GM19324 (cell line): ENCODE measurements around the gene DSTN.

Source experiments
- ATAC-seq: cut with Tn5 transposase; IDR thresholded peaks from one replicate; pipeline ENCODE4 v1.9.1; 2021; ENCODE audit warnings: mild to moderate bottlenecking, moderate library complexity; ENCODE audit not compliant: unreplicated experiment, low FRiP score

The DSTN gene

GRCh38 chr20:17569616-17570346 lies at the start of gene DSTN:
DSTN (plus strand) TSS chr20:17570075; CDS start chr20:17570209, 134 bp downstream.
- ATAC-seq: peak; percentile 96

DNA sequence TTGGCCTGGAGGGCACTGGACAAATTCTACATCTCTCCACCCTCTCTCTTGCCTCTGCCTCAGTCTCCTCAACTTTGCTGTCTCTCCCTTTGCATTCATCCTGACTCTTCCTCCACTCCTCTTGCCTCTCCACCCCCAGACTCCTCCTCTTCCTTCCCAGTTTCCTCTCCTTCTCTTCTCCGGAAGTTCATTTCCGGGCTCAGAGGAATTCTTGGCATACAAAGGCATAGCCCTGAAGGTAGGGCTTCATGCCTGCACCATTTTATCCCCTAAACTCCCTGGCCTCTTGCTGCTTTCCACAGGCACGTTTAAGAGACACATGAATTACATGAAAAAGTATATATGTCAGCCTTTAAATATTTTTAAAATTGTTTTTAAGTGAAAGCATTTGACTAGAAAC lies 49.3 kb upstream of the DSTN start:
- ATAC-seq: no peak

DNA sequence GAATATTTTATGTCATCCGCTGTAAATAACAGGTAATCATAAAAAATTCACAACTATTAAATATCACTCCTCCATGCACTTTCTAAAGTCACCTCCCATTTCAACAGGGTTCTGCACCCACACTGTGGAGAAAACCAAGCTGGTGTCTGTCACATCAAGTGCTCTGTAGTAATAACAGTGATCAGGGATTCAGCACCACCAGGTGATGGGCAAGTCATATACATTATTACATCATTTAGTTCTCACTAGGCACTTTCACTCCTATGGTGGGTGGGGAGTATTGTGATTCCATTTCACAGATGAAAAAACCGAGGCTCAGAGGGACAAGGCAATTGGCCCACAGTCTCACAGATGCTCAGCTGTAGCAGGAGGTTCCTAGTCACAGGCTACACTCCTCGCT lies 47.3 kb upstream of the DSTN start:
- ATAC-seq: no peak

GRCh38 chr20:17523326-17523725 lies 46.5 kb upstream of the DSTN start:
- no peak for ATAC-seq

DNA sequence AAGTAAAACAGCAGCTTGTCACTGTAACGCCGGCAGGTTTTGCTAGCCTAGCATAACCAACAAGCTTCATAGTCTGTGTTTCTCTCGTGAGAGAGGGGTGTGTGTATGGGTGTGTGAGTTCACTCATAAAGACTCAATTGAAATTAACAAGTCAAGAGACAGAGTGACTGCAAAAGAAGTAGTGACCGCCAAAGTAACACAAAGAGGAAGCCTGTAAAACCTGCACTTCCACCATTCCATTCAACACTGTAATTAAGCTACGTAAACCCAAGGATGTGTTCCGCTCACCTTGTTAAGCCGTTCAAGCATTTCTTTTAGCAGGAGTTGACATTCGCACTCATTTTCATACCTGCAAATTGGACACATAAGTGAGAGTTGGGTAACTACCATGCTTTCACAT lies 45.3 kb upstream of the DSTN start:
- no peak for ATAC-seq

DNA sequence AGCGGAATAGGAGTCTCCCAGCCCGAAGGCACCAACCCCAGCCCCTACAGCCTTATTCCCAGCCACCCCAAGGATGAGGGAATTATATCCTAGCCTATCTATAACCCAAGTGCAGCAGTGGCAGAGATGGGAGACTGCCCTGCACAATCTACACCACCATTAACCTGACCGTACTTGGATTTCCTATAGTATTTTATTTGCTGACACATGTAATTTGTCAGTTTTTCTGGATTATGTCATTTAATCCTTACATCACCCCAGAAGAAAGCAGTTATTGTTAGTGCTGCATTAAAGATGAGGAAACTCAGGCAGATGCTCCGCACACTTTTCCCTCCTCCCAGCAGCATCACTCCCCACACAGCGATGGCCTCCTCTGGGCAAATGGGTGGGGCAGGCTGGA lies 44.7 kb upstream of the DSTN start:
- ATAC-seq: no peak

- no peak for ATAC-seq
Observed at GRCh38 chr20:17525650-17526049, 44.2 kb upstream of the DSTN start.

DNA sequence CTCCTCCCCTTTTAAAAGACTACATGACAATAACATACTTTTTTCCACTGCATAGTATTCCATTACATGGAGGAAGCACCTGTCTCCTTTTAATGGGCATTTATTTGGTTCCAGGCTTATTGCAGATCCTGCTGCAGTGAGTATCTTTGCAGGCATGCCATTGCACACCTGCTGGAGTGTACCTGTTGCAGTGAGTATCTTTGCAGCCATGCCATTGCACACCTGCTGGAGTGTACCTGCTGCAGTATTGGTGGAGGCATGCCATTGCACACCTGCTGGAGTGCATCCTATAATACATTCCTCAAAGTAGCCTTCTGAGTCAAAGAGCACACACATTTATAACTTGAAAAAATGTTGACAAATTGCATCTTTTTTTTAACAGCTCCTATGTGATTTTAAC lies 40.3 kb upstream of the DSTN start:
- no peak for ATAC-seq

- ATAC-seq: no peak
Observed at GRCh38 chr20:17530153-17530552, 39.7 kb upstream of the DSTN start.

DNA sequence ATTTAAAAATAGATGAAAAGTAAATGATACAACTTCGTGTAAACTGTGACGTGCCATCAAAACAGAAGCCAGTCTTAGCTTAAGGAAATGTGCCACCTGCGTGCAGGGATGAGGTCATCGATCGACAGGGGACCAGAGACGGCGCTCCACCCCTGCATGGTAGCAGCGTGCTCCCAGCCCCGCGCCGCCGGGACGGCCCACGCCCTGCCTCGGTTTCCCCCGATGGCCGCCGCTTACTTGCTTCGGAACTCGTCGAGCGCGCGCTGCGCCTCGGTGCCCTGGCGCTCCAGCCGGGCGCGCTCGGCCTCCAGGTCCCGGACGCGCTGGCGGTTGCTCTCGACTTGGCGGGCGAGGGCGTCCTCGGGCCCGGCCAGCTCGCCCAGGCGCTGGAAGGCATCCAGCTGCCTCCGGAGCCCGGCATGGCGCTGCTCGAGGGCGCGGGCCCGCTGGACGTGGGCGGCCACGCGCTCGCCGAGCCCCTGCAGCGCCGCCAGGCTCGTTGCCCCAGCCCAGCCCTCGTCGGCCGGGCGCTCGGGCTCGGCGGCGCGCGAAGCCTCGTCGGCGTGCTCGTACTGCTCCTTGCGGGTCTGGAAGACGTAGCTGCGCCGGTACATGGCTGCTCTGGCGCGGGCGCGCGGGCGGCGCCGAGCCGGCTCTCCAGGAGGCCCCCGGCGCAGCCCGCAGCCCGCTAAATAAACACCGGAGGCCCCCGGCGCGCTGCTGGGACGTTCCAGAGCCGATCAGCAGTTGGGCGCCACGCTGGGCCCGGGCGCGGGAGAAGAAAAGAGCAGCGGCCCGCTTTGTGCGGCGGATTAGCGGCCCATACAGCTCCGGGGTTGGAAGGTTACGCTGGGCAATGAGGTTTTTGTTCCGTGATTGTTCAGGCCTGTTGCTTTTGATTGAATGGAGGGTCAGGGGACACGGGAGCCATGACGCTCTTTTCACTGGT lies 38.9 kb upstream of the DSTN start, which contains the start of gene BFSP1:
TSS of gene BFSP1 (minus strand) at position 664 of the 949 bp plus-strand sequence. CDS start at position 614, 50 bp downstream.
- ATAC-seq: no peak

- ATAC-seq: no peak
Observed at GRCh38 chr20:17531665-17532025, 38.2 kb upstream of the DSTN start.

DNA sequence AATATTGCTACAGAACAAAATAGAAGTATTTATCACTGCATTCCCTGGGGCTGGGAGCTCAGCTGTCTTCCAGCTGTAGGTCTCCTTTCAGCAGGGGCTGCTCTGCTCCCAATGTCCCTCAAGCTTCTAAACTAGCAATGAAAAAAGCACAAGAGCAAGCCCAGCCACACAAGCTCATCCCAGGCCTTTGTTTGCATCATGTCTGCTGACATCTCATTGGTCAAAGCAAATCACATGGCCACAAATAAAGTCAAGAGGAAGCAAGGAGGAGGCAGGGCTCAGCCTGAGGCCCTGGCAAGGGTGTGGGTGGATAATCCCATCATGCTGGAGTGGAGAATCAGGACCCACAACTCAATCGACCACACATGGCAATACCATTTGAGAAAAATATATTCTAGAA lies 36.5 kb upstream of the DSTN start:
- ATAC-seq: no peak

GRCh38 chr20:17534077-17534476 lies 35.8 kb upstream of the DSTN start:
- no peak for ATAC-seq

DNA sequence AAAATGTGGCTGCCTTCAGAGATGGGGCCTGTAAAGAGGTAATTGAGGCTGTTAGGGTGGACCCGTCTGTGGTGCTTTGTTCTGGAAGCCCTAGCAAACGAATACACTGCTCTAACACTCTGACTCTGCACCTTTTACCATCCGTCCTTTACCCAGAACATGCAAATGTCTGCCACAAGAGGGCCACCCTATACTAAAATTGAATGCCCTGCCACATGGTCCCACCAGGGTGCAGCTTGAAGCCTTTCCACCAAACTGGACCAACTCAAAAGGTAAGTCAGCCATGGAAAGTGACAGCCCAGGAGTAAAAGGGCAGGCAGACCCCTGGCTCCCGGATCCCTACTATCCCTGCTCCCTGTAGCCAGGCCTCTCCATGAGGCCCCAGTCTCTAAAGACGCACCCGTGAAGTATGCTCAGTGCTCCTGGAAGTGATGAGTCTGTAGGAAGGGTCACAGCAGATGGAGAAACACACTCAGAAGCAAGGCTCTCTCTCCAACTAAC lies 32.9 kb upstream of the DSTN start:
- peak; percentile 82 for ATAC-seq

DNA sequence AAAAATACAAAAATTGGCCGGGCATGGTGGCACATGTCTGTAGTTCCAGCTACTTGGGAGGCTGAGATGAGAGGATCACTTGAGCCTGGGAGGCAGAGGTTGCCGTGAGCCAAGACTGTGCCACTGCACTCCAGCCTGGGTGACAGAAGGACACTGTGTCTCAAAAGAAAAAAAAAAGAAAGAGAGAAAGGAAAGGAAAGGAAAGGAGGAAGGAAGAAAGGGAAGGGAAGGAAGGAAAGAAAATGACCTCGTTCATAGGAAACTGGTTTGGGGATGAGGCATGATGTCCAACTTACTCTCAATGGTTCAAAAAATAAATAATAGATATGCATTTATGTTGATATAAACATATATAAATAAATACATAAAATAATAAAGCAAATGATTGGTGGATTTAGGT lies 31.9 kb upstream of the DSTN start:
- ATAC-seq: no peak

DNA sequence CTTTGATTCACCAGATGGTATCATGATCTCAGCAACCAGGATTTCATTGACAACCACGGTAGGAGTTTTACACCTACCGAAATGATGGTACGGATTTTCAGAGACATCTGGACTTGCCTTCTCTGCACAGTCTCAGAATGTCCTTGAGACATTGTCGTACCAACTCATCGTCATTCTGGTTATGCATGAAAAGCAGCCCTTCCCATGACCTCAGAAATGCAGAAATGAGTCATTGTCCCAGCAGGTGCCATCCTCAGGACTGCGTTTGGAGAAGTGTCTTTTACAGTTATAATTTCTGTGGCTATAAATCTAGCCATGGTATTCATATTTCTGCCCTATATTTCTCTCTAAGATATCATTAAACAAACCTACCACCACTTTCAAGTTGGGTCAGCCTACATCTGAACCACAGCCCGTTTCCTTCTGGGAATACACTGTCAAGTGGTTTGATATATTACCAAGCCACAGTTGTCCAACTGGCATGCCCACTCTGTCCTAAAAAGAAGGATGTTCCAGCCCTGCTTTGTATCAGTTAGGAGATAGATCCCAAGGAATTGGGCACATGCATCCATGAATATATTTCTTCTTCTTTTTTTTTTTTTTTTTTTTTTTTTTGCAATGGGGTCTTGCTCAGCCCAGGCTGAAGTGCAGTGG lies 31.2 kb upstream of the DSTN start:
- ATAC-seq: no peak

GRCh38 chr20:17541596-17541995 lies 28.3 kb upstream of the DSTN start:
- ATAC-seq: no peak

GRCh38 chr20:17541996-17542395 lies 27.9 kb upstream of the DSTN start:
- ATAC-seq: no peak

DNA sequence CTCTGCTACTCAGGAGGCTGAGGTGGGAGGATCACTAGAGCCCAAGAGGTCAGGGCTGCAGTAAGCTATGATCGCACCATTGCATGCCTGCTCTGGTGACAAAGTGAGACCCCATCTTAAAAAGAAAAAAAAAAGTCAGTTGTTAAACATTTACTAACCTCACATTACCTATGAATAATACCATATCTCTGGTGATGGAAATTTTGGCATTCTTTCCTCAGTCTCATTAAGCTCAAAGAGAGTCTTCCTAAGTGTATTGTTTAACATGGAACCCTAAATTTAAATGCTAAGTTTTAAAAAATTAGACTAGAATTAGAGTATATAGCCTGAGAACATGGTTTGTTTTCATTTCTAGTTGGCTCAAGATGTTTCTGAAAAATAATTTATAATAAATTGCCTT lies 27.4 kb upstream of the DSTN start:
- no peak for ATAC-seq

DNA sequence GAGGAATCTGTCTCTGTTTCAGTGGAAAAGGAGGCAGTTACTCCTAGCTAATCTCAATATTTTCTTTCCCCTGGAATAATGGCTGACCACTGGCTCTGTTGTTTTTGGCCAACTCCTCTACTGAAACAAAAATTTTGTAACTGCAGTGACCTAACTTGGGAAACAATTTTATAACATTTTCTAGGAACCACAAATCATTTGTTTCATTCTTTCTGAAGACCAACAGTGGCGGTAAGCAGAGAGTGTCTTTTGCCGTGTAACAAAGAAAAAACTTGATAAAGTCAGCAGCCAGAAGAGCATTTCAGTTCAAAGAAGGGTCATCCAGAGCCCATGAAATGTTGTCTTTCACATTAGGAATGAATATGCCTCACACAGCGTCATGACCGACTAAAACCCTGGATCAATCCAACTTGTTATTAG lies 26.9 kb upstream of the DSTN start:
- no peak for ATAC-seq
